NB4 (cell line): ENCODE data around the gene RBKS.

Source experiments
- DNase-seq: peaks from one replicate; pipeline ENCODE4 v3.0.0; 2010; ENCODE audit warnings: low read depth
- H3K4me3 ChIP-seq: one replicate; pipeline ENCODE4 v1.5.1; 2011; ENCODE audit warnings: mild to moderate bottlenecking, low read depth, low read length, moderate library complexity
- MYC ChIP-seq: IDR thresholded peaks from 2 replicates; pipeline ENCODE4 v1.6.1; 2011; ENCODE audit warnings: low read depth, low read length
- POLR2A ChIP-seq: IDR thresholded peaks from 2 replicates; pipeline ENCODE4 v1.6.1; 2011; ENCODE audit warnings: mild to moderate bottlenecking; ENCODE audit not compliant: insufficient read length; ENCODE audit errors: extremely low read depth
- TF ChIP-seq, protein P1 (sequence below): IDR thresholded peaks from one replicate; pipeline ENCODE4 v1.5.1; 2012; ENCODE audit warnings: low read depth, low read length
- TF ChIP-seq, protein P2 (sequence below): IDR thresholded peaks from 2 replicates; pipeline ENCODE4 v1.6.1; 2011; ENCODE audit warnings: low read depth, low read length

RBKS gene

DNA sequence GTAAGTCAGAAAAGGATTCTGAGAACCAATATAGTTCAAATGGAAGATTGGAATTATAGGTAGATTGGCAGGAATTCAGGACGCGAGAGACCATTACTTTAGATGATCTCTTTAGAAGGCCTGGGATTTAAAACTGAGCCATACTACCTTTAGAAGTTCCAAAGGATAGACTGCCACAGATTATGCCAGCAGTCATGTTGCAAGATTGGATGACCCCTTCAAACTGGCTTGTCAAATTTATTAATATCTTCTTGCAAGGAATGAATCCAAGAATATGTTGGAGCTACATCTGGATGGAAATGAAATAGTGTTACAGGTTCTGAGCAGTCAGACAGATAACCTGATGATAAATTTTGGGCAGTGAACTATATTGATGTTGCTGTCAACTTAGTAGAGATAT, 22.3 kb upstream of the RBKS start:
- no peak overlapping the region for H3K4me3 ChIP-seq
- TF ChIP-seq, protein P1, sequence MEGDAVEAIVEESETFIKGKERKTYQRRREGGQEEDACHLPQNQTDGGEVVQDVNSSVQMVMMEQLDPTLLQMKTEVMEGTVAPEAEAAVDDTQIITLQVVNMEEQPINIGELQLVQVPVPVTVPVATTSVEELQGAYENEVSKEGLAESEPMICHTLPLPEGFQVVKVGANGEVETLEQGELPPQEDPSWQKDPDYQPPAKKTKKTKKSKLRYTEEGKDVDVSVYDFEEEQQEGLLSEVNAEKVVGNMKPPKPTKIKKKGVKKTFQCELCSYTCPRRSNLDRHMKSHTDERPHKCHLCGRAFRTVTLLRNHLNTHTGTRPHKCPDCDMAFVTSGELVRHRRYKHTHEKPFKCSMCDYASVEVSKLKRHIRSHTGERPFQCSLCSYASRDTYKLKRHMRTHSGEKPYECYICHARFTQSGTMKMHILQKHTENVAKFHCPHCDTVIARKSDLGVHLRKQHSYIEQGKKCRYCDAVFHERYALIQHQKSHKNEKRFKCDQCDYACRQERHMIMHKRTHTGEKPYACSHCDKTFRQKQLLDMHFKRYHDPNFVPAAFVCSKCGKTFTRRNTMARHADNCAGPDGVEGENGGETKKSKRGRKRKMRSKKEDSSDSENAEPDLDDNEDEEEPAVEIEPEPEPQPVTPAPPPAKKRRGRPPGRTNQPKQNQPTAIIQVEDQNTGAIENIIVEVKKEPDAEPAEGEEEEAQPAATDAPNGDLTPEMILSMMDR = no peak
- TF ChIP-seq MYC (no peak), POLR2A (no peak)
- TF ChIP-seq, protein P2, sequence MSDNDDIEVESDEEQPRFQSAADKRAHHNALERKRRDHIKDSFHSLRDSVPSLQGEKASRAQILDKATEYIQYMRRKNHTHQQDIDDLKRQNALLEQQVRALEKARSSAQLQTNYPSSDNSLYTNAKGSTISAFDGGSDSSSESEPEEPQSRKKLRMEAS = no peak
- no peak for DNase-seq

DNA sequence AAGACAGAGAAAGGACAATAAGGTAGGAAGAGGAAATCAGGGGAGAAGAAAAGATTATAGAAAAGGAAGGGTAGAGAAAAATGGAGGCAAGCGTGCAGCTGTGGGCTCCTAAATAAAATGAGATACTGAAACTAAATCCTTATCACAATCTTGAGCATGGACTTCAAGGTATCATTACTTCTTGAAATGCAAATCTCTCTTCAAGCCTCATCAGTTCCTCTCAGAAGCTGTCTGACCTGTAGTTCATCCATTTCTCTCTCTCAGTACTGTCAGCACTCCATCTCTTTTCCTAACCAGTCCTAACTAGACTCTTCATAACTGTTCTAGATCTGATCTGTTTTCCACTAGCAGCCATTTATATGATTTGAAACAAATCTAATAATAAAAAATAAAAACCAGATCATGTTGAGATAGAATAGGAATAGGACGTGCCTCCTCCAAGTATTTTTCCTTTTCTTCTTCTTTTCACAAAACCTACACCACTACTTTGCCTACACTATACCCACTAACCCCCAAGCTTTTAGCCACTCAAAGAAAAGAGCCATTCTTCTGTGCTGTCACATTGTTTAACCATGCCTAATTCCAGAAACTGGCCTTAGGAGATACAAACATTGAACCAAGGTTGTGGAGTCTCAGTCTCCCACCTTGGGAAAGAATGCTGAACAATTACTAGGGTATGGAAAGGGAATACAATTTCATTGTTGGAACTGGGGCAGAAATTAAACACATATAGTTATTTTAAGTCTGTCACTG, 21.4 kb upstream of the RBKS start:
- TF ChIP-seq, protein P1 = no peak
- TF ChIP-seq, protein P2 = no peak
- TF ChIP-seq POLR2A (no peak), MYC (no peak)
- no peak overlapping the region for H3K4me3 ChIP-seq
- DNase-seq = no peak

DNA sequence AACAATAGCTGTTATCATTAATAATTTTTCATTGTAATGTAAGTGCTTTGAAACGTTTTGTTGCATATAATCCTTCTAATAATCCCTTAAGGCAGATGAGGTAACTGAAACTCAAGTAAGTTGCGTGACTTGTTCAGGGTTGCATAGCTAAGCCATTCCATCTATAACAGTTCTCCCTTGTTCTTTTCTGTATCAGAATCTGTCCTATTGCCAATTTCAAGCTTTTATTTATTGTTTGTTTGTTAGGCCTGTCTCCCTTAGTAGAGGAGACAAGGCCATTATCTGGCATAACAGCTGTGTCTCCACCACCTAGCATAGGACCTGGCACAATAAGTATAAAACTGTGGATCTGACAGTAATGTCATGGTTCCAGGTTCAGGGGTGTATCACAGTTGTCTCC, 19.7 kb upstream of the RBKS start:
- TF ChIP-seq, protein P2 = no peak
- TF ChIP-seq POLR2A (no peak), MYC (no peak)
- TF ChIP-seq, protein P1 = no peak
- no peak for DNase-seq
- no peak overlapping the region for H3K4me3 ChIP-seq

DNA sequence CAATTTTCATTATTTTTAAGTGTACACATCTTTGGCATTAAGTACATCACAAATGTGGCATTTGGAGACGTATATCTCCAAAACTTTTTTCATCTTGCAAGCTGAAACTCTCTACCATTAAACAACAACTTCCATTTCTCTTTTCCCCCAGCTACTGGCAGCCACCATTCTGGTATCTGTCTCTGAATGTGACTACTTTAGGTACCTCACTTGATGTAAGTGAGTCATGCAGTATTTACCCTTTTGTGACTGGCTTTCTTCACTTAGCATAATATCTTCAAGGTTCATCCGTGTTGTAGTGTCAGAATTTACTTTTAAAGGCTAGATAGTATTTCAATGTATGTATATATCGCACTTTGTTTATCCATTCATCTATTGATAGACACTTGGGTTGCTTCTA, 17.4 kb upstream of the RBKS start:
- no peak for DNase-seq
- H3K4me3 ChIP-seq = no peak overlapping the region
- TF ChIP-seq POLR2A (no peak), MYC (no peak)
- TF ChIP-seq, protein P1 = no peak
- TF ChIP-seq, protein P2 = no peak

DNA sequence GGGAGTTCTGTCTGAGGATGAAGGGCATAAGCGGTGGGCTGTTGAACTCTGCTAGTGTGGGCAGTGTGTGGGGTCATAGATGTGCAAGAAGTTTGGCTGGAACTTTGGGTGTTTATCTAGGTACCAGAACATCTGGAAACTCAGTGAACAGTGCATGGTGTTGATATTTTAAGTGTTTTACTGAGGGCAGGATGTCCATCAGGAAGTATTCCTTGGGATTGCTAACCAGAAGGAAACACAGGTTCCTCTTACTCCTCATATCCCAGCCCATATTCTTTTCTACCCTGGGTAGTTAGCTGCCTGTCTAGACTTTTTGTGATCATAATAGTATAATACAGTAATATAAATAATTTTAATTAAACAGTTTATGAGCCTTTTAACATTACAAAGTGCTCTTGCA, 15.9 kb upstream of the RBKS start:
- DNase-seq = no peak
- no peak for TF ChIP-seq MYC
- no peak for TF ChIP-seq POLR2A
- TF ChIP-seq, protein P1 = no peak
- TF ChIP-seq, protein P2 = no peak
- no peak overlapping the region for H3K4me3 ChIP-seq
